HG03378 (cell line): ENCODE results near the gene SV2C.
"Not testable (repeated sequence)": the region's sequence is repeated elsewhere in the genome, so short reads cannot be mapped to it uniquely, and the experiment has no call there.

Experiments
- ATAC-seq: cut with Tn5 transposase; IDR thresholded peaks from one replicate; pipeline ENCODE4 v1.9.1; 2021; ENCODE audit warnings: mild to moderate bottlenecking, moderate library complexity; ENCODE audit not compliant: unreplicated experiment

SV2C gene

GRCh38 chr5:76199336-76200318 lies 116.4 kb downstream of the SV2C start:
- ATAC-seq, result no peak

- no peak for ATAC-seq
Measured at GRCh38 chr5:76202182-76202581, 119.0 kb downstream of the SV2C start.

GRCh38 chr5:76204191-76204590 lies 121.0 kb downstream of the SV2C start:
- no peak for ATAC-seq

- no peak for ATAC-seq
Measured at GRCh38 chr5:76204713-76205112, 121.5 kb downstream of the SV2C start.

- ATAC-seq, result no peak
Measured at GRCh38 chr5:76207120-76207519, 123.9 kb downstream of the SV2C start.

- ATAC-seq, result no peak
Measured at GRCh38 chr5:76209297-76209696, 126.1 kb downstream of the SV2C start.

- ATAC-seq, result no peak
Measured at GRCh38 chr5:76210946-76211345, 127.8 kb downstream of the SV2C start.

GRCh38 chr5:76213858-76214257 lies 130.7 kb downstream of the SV2C start:
- ATAC-seq, result no peak

GRCh38 chr5:76216748-76217147 lies 133.6 kb downstream of the SV2C start:
- ATAC-seq, result no peak

GRCh38 chr5:76219636-76220035 lies 136.5 kb downstream of the SV2C start:
- ATAC-seq, result no peak

GRCh38 chr5:76221311-76221710 lies 138.1 kb downstream of the SV2C start:
- no peak for ATAC-seq

GRCh38 chr5:76222318-76222717 lies 139.1 kb downstream of the SV2C start:
- ATAC-seq, result no peak

- no peak for ATAC-seq
Measured at GRCh38 chr5:76223696-76224095, 140.5 kb downstream of the SV2C start.

GRCh38 chr5:76224898-76225297 lies 141.7 kb downstream of the SV2C start:
- ATAC-seq, result no peak

- no peak for ATAC-seq
Measured at GRCh38 chr5:76225336-76225735, 142.2 kb downstream of the SV2C start.

GRCh38 chr5:76229900-76230299 lies 146.7 kb downstream of the SV2C start:
- no peak for ATAC-seq

- no peak for ATAC-seq
Measured at GRCh38 chr5:76230711-76231285, 147.6 kb downstream of the SV2C start.

GRCh38 chr5:76234665-76235064 lies 151.5 kb downstream of the SV2C start:
- ATAC-seq, result no peak

- no peak for ATAC-seq
Measured at GRCh38 chr5:76236684-76237083, 153.5 kb downstream of the SV2C start.

- ATAC-seq, result no peak
Measured at GRCh38 chr5:76240336-76240735, 157.2 kb downstream of the SV2C start.

GRCh38 chr5:76242155-76242554 lies 159.0 kb downstream of the SV2C start:
- ATAC-seq, result not testable (repeated sequence)

GRCh38 chr5:76245590-76245989 lies 162.4 kb downstream of the SV2C start:
- no peak for ATAC-seq
